Bronchial epithelial cell (primary cell): ENCODE measurements around the gene API5. TPM values are rescaled to one million over a fixed set of nuclear protein-coding genes. Genes with fewer than 3 reads are reported as not detected.

Experiments
- DNase-seq: peaks from one replicate; pipeline ENCODE4 v3.0.0-alpha.2; 2010; ENCODE audit warnings: low read depth
- FAIRE-seq: peaks from 2 replicates; lab custom pipeline; 2011; peaks lifted over from hg19 to GRCh38; lab: Jason Lieb, UNC
- H3K27me3 ChIP-seq: 2 replicates; pipeline ENCODE4 v1.5.1; 2011; ENCODE audit warnings: low read length; ENCODE audit not compliant: control insufficient read depth, insufficient read depth
- H3K36me3 ChIP-seq: 2 replicates; pipeline ENCODE4 v1.5.1; 2011; ENCODE audit warnings: low read length; ENCODE audit not compliant: control insufficient read depth, insufficient read depth
- H3K4me3 ChIP-seq: 2 replicates; pipeline ENCODE4 v1.5.1; 2011; ENCODE audit warnings: mild to moderate bottlenecking, low read depth, low read length, control low read depth
- CTCF ChIP-seq: IDR thresholded peaks from 2 replicates; pipeline ENCODE4 v1.5.1; 2011; ENCODE audit warnings: mild to moderate bottlenecking, moderate library complexity, low read length, control low read depth, inconsistent platforms; ENCODE audit not compliant: insufficient read depth, severe bottlenecking
- total RNA-seq: library from RNA; depleted of rRNA; stranded (reverse); fragments of >200 nt; gene quantifications from 2 replicates; pipeline ENCODE4 v1.2.1, GENCODE V29; 2014

API5 gene
- total RNA-seq, 1 donor from 2014 or later: 72.9 TPM

- no peak for DNase-seq
- H3K27me3 ChIP-seq: no peaks in the 10 kb centered on the region
- peaks cover 2% of the 10 kb centered on the region for H3K36me3 ChIP-seq
- FAIRE-seq: no peak
- H3K4me3 ChIP-seq: no peak overlapping the region
- TF ChIP-seq CTCF: no peak
Observed at GRCh38 chr11:43393765-43394355, 82.1 kb downstream of the API5 start.

Other genes starting within 250 kb of the API5 start
- gene TTC17, start 46.9 kb downstream of the API5 start, total RNA-seq: 74.2 and 90.3 TPM in 2 replicates